Activated CD4-positive, CD25-positive, alpha-beta regulatory T cell treated with anti-CD3 and anti-CD28 coated beads, Interleukin-2, amount 50 U/mL, for 24 hours (primary cell): Measurements from ENCODE around the gene WDPCP.
A peak's percentile ranks its signal among the peaks of the same experiment; 100 is the strongest.
"Not testable (repeated sequence)": the region's sequence is repeated elsewhere in the genome, so short reads cannot be mapped to it uniquely, and the experiment has no call there.

Source experiments
- ATAC-seq, 2 donors: fragments of 150-1000 bp; cut with Tn5 transposase; one replicate each; pipeline ENCODE4 v1.10.0; 2021; ENCODE audit warnings: mild to moderate bottlenecking in 1 of 2, moderate library complexity in 1 of 2

WDPCP gene

DNA sequence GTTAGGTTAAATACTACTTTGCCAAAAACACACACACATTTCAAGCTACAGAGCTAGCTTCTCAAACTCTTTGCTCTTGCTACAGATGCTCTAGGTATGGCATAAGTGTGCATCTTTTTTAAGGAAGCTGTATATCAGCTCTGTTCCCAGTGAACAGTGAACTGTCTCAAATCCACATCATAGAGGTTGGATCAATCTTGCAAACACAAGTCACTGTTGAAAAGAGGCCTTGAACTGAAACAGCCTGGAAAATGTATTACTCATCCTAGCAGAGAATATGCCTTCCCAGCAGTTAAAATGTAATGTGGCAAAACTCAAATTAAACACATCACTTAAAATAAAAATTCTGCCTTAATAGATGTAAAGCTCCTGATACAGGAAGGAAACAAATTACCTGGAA is 151.8 kb downstream of the WDPCP start:
- no peak for ATAC-seq

DNA sequence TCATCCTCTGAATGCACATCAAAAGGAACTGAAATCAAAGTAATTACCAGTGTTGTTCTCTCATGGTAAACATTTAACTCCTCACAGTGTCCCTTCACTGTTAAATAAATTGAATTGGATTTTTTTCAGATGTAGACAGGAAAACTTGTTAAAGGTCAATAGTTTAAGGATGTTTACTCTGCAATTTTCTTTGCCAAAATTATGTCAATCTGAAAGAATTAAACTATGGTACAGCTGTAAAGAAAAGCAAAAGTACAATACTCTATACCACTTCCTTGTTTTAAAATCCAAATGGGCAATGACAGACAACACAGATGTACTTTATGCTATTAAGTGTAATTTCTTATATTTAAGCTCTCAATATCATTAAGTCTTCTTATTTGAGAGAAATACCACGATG is 153.2 kb downstream of the WDPCP start:
- ATAC-seq, result no peak

DNA sequence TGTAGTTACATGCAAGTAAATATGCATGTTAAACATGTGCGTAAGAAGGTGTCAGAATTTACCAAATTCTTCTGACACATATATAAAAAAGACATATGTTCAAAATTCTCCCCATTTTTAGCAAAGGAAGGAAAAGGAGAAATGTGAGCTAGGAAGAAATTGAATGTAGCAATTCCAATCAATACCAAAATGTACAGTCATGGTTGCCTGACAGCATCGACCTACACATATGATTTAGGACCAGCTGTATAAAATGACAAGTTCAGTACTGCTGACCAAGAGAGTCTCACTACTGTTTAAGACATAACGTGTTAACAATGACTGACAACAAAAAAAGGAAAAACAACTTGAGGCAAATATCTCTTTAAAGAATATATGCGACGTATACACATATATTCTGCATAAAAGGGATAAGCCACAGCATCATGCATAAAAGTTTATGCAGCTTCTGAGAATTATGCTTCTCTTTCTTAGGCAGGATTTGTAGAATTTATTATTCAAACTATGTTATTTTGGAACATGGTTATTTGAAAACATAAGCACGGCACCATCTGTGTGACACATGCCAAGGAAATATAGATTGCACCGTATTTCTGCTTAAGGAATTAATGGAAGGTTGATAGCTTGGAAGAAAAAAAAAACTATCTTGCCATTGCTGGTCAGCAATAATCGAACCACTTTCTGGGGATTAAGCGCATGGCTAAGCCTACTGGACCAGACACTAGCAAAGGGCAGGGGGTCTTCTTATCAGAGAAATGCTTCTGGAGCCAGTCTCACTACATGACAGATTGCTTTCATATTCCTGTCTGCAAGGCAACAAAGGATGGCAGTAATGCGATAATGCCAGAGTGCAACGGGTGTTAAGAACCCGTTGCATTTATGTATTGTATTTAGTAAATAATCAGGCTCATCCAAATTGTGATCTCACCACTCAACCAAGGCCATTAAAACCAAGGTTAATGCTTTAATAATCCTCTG is 154.0 kb downstream of the WDPCP start:
- no peak for ATAC-seq

DNA sequence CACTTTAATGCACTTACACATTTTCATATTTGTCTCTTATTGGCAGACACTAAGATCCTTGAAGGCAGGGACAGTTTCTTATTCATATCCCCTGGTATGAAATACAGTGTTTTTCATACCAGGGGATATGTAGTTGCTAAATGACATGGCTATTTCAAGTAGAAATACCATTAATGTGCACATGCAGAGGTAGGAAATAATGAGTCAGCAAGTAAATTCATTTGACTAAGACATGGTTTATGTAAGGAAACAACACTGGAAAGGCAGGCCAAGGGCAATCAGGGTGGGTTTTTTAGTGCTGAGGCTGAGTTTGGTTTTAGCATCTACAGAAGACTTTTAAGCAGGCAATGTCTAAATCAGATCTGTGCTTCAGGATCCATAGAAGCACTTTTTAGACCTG is 155.9 kb downstream of the WDPCP start:
- no peak for ATAC-seq

DNA sequence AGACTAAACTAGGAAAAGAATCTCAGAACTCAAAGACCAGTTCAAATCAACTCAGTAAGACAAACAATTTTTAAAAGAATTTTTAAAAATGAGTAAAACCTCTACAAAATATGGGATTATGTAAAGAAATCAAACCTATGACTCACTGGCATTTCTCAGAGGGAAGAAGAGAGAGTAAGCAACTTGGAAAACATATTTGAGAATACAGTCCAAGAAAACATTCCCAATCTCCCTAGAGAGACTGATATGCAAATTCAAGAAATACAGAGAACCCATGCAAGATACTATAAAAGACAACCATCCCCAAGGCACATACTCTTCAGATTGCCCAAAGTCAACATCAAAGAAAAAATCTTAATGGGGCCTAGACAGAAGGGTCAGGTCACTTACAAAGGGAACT is 162.7 kb downstream of the WDPCP start:
- ATAC-seq, result no peak

DNA sequence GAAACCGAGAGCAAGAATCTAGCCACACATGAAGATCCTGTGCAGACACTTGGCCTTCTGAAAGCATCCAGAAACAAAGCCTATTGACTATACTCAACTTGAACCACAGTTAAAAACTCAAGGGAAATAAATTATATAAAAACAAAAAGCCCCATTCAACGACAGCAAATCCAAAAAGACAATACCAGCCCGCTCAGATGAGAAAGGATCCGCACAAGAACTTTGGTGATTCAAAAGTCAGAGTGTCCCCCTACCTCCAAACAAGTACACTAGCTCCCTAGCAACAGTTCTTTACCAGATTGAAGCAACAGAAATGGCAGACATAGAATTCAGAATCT is 163.2 kb downstream of the WDPCP start:
- no peak for ATAC-seq

DNA sequence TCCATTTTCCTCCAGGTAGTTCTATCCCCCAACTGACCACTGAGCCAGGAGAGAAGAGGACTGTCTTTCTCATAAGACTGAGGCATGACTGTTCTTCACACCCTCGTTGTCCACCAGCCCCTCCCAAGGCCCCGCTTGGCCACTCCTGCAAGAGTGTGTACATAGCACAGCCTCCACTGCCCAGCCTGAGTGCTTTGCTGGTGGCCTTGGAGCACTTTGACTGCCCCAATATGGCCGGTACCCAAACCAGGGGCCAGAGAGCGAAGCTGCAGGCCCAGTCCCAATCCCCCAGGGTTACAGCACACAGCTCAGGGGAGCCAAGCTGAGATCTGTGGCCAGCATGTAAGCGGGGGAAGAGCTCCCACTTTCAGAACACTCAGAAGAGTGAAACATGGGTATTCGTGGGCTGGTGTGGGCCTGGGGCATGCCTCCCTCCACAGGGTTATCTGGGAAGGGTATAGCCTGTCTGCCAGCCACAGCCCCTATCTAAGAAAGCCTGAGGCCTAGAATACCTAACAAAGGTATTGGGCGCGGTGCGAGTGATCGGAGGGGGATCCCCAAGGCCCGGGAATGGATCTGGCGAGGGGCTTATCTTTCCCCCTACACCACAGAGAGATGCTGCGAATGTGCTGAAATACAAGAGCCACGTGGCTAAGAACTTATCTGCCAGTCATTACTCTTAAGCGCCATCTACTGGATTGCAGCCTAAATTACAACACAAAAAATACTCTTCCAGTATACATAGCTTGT is 163.8 kb downstream of the WDPCP start:
- ATAC-seq, result peak; percentile 38 to 63

DNA sequence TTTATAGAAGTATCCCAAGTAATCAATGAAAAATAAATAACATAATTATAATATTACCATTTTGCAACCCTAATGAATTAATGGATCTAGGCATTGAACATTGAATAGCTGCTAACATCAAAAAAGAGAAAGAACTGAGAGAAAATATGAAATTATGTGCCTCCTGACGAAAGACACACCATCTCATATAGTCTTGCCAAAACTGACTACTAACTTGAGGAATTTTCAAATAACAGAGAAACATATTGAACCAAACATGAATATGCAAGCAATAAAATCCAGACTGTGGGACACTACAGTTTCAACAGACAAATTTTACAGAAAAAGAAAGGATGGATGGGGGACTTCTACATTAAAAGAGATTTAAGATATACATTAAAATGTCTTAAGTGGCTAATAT is 165.7 kb downstream of the WDPCP start:
- no peak for ATAC-seq

DNA sequence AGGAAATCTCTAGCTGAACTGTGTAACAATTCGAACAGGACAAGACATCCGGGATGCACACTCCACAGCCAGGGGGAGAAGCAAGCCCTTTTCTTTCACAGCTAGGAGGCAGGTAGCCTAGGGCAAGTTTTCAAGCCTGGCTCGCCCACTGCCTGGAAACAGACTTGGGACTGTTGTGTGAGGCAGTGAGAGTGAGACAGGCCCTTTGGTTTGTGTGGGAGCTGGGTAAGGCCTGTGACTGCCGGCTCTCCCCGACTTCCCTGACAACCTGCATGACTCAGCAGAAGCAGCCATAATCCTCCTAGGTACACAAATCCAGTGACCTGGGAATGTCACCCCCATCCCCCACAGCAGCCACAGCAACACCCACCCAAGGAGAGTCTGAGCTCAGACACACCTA is 179.7 kb downstream of the WDPCP start:
- ATAC-seq, result no peak

DNA sequence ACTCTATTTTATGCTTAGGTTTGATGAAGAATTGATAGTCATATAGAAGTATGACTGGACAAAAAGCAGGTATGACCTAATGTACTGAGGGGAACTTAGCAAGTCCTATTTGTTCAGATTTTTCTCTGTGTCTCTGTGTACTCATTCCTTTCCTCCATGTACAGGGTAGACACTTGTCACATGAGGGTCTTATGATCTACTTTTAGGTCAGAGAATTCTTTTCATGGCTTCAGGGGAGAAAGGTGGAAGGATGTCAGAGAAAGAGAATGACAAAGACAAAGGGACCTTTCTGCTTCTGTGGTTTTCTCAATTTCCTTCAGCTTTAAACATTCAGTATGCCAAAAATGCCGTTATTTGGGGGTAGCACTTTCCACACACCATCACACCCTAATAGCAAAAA is 181.6 kb downstream of the WDPCP start:
- ATAC-seq, result no peak

DNA sequence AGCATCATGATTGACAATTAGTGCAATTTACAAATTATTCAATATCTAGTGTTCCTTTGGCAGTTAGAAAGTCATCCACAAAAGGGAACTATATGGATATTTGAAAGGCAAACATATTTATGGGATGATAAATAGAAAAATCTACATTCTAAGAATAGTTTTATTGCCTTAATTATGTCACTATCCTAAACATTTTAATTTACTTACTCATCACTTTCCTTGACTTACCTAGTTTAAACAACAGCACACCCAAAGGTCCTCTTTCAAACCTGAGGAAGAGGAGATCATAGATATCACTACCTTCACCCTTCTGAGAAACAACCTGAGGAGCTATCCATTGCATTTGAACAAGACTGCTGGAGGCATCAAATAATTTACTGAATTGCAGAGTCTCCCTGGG is 184.5 kb downstream of the WDPCP start:
- no peak for ATAC-seq

DNA sequence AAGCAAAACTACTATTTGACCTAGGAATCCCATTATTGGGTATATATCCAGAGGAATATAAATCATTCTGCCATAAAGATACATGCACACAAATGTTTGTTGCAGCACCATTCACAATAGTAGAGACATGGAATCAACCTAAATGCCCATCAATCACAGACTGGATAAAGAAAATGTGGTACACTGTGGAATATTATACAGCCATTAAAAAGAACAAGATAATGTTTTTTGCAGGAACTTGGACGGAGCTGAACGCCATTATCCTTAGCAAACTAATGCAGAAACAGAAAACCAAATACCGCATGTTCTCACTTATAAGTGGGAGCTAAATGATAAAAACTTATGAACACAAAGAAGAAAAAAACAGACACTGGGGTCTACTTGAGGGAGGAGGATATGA is 185.4 kb downstream of the WDPCP start:
- not testable (repeated sequence) for ATAC-seq

DNA sequence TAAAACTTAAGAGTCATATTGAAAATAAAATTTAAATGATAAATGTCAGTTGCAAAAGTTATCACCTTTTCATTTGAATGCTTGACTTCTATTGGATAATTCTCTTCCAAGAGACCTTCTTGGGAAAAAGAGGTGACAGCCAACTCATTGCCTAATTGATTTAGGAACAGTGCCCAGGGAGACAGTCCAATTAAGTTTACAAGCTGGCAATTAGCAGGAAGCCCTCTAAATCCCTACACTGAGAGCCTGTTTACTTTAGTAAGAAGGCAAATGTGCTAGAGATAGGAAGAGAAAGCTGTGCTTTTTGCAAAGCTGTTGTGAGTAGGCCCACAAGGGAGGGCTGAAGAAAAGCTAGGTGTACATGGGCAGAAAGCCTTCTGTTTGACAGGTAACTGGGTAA is 189.1 kb downstream of the WDPCP start:
- ATAC-seq, result no peak

DNA sequence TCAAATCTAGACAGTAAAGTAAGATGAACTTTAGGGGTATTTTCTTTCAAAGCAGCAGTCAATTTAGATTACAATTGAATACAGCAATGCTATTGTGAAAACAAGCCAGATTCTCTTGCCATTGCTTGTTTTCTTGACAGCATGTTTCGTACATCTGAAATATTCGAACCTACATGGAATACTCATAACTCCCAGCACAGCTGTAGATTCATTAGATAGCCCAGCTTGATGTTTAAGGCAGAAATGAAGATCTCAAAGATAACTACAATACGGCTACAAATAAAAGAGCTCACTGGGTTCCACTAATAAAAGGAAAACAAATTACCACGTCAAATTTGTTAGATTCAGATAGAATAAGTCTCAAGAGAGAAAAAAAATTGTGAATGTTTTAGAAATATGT is 208.8 kb downstream of the WDPCP start:
- ATAC-seq, result no peak

DNA sequence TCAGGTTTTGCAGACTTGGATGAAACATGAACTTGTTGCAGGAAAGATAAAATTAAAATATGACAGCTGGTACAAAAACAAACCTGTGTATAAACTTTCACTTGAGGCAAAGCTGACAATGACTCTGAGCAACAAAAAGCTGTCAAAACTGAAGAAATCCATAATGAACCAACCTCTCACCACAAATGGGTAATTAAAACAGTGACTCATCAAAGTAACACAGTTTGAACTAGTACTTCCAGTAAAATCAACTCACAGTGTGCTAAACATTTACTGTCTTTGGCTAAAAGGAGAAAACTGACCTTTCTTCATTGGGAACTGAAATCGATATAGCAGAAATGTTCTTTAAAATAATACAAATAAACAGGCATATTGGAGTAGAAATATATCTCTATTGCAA is 209.7 kb downstream of the WDPCP start:
- no peak for ATAC-seq

DNA sequence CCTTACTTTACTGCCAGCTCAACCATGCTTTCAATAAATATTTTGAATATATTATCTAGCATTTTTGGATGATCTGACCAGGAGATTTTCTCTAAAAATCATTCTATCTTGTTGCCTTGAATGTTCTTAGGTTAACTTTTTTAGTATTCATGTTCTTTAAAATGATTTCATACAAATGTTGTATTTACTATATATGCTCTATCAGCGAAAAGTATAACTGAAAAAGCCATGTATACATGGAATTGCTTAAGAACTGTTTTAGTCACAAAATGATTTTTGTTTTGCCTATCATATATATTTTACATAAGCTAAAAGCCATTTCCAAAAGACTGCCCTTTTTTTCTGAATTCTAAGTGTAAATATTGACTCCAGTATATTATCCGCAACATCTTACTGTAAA is 213.9 kb downstream of the WDPCP start:
- ATAC-seq, result no peak

DNA sequence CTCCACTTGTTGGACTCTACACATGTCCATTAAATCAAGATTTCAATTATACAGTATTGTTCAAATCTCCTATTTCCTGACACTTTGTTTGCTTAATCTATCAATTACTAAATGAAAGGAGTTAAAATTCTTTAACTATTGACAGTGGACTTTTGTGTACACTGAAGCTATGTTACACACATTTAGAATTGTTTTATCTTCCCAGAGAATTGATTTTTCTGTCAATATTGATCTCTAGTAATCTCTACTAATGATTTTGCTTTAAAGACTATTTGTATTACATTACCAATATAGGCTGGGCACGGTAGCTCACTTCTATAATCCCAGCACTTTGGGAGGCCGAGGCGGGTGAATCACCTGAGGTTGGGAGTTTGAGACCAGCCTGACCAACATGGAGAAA is 215.7 kb downstream of the WDPCP start:
- ATAC-seq, result no peak

DNA sequence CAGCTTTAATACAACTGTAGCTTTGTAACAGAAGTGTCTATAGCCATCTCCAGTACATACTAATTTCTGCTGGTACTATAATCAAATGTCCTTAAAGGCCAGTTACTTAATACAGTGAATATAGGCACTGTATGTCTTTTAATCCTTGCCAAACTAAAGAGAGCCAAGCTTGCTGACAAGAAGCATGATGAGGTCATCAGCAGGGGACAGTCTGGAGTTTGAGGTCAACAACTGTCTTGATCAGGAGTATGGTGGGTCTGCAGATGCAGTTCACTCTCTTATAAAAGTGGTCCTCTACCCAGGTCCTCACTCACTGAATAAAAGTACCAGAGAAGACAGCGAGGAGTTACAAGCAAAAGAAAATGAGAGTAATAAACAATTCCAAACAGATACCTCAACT is 219.1 kb downstream of the WDPCP start:
- ATAC-seq, result no peak

DNA sequence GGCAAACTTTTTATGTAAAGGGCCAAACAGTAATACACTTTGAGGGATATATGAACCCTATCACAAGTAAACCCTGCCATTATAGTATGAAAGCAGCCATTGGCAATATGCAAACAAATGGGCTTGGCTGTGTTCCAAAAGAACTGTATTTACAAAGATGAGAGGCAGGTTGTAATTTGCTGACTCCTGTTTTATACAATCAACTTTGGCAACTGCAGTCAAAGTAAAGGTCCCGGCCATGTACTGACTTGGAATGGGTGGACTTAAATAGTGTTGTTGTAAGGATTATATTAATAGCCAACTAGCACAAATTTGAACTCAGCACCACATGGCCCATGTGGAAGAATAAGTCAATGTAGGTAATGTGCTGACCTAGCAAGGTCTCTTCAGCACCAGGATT is 223.4 kb downstream of the WDPCP start:
- no peak for ATAC-seq

DNA sequence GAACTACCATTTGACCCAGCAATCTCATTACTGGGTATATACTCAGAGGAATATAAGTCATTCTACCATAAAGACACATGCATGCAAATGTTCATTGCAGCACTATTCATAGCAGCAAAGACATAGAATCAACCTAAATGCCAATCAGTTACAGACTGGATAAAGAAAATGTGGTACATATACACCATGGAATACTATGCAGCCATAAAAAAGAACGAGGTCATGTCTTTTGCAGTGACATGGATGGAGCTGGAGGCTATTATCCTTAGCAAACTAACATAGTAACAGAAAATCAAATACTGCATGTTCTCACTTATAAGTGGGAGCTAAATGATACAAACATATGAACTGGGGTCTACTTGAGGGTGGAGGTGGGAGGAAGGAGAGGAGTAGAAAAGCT is 230.6 kb downstream of the WDPCP start:
- not testable (repeated sequence) for ATAC-seq

DNA sequence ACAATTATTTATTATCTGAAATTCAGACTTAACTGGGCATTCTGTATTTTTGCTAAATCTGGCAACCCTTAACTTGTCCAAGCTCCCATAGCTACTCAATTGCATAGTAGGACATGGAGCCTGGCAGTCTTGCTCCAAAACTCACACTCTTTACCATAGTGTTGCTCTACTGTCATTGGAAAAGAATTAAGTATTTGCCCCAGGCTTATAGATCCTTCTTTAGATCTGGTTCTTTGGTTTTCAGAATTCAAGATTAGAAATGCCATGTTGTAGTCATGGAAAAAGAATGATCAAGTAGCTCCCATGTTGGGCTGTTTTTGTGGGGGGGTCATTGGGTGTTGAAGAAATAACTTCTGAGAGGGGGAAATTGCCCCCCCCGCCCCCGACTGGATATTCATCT is 240.9 kb downstream of the WDPCP start:
- no peak for ATAC-seq

DNA sequence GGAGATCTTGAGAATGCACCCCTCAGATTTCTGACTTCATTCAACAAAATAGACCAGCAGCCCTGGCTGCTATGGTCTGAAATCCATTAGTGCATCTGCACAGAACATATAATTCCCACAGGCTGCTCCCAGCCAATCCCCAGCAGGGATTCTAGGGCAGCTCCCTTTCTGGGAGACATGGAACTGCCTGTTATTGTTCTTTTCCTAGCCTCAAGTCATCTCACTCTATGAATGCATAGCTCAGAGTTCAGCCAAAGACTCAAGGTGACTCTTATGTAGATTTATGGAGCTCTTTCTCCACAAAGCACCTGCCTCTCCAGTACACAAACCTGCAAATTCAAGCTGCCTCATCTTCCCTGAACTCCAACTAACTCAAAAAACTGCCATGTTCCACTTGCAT is 241.9 kb downstream of the WDPCP start:
- ATAC-seq, result no peak

DNA sequence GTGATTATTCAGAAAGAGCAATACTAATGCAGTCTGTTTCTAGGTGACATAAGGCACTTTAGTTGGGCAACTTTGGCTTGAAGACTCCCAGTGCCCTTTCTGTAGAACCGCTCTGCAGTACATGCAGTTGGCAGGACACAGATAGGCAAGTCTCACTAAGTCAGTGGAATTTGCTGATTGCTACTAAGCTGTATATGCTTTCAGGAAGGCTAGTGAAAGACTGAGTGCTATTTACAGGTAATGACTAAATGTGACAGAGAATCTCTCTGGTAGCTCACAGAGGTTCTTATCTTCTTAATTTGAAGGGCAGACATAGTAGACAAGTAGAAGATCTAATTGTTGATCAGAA is 243.0 kb downstream of the WDPCP start:
- no peak for ATAC-seq

DNA sequence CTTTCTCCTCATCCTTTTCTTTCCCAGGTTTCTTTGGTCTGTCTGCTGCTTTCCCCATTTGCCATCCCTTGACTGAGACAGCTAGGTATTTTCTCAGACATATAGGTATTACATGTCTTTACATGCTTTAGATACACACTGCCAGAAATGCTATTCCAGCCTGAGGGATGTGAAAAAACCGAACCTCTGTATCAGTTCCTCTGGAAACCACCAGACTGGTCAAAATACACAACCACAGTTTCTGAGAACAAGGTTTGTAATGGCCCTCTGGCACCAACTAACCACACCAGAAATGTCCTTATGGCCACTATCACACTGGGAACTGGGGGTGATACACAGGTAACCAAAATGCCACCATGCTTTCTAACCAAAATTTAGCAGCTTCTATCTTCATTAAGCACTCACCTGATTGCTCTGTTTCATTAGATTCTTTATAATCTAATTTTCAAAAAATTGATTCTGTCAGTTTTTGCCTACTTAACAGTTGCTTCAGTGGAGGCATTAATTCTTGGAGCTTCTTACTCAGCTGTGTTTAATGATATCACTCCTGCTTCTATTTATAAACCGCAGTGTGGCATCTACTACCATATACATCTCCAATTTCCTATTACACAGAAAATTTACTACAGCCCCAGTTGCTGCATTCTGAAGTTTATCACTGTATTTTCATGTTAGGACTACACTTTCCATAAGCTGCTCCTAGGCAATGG is 243.5 kb downstream of the WDPCP start:
- no peak for ATAC-seq
